Measurements from ENCODE around the gene ALCAM.

The ALCAM gene

GRCh38 chr3:105425153-105425502 lies 58.4 kb downstream of the ALCAM start:
- no peak for DNase-seq (ENCODE audit: low read depth in 4 of 4, low spot score in 1 of 4)

DNA sequence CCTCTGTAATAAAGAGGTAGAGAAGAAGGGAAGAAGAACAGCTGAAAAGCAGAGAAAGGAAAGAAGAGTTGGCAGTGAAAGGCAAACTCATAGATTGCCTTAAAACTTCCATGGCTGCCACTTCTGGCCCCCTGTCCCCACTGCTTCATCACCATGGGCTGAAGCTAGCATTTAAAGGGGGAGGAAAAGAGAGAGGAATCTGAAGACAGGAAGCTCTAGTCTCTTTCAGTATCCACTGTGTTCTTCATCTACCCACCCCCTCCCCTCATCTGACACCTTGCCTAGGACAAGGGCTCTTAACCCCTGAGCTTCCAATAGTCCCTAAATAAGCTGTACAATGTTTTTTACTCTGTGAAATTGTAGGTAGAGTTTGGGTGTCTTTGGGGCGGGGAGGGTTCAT lies 60.6 kb downstream of the ALCAM start:
- DNase-seq (ENCODE audit: low read depth in 4 of 4, low spot score in 1 of 4), result no peak

DNA sequence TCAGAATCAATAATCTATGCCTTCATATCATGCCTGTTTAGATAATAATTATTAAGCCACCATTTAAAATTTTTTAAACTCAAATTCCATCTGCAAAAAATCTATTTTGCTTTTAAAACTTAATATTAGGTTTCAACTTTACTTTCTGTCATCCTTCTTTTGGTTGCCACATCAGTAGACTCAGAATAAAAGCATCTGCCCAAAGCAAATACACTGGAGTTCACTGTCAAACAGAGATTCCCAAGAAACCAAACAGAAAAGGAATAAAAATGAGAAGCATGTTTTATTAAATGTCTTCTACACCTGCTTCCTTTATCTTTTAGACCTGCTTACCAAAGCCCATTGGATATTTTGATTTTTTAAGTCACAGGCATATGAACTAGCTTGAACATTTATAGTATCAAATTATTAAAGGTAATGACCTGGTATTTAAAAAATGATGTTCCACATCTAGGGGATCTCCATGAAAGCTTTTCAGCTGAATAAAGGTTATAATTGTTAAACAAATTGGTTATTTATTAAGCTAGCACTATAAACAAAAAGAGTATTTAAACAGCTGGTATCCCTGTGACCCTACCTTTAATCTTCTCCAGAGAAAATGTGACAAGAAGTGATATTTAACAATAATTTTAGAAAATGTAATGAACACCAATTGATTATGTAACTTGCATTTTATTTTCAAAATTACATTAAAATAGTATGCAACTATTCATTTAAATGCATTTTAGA lies 62.5 kb downstream of the ALCAM start:
- no peak for DNase-seq (ENCODE audit: low read depth in 4 of 4, low spot score in 1 of 4)

DNA sequence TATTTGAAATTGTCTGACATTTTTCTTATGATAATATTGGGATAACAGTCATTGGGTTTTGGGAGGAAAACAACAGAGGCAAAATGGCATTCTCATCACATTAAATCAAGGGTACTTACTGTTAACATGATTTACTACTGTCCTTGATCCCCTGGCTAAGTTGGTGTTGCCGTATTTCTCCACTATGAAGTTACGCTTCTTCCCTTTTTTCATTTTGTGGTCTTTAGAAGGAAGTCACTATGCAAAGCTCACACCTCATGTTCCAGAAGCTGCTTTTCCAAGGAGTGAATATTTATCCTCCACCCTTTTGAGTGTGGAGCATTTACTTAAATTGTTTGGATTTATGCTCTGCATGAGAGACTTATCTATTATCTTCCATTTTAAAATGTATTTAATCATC lies 63.7 kb downstream of the ALCAM start:
- no peak for DNase-seq (ENCODE audit: low read depth in 4 of 4, low spot score in 1 of 4)

GRCh38 chr3:105431200-105431599 lies 64.5 kb downstream of the ALCAM start:
- DNase-seq (ENCODE audit: low read depth in 4 of 4, low spot score in 1 of 4), result no peak

DNA sequence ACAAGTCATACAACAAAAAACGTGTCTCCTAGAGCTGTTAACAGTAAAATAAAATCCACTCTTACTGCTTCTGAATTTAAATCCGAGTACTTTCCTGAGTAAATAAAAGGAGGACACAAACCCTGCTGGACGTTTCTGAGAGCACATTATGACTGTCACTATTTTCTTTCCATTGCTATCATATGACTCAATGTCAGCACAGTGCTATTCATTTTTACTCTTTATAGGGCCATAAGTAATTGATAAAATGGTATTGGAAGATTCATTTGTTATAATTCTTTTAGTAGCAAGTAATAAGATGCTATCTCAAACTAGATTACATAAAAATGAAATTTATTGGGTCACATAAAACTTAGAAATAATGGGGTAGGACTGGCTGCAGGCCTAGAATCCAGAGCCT lies 68.6 kb downstream of the ALCAM start:
- DNase-seq (ENCODE audit: low read depth in 4 of 4, low spot score in 1 of 4), result no peak

DNA sequence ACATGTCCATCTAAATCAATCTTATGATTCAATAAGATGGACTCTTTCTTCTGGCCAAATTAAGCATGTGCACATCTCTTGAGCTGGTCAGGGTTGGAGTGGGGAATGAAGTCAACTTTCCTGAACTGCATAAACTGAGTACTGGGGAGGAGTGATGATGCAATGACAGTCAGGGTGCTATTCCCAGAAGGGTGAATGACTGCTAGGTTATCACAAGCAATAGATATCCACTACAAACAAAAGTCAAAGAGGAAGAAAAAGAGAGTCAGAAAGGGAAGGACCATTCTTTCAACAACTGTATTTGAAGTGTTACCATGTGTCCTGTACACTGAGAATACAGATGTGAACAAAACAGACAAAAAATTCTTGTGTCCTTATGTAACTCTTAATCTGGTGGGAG lies 70.0 kb downstream of the ALCAM start:
- no peak for DNase-seq (ENCODE audit: low read depth in 4 of 4, low spot score in 1 of 4)

- DNase-seq (ENCODE audit: low read depth in 4 of 4, low spot score in 1 of 4), result no peak
Measured at GRCh38 chr3:105440113-105440512, 73.4 kb downstream of the ALCAM start.

DNA sequence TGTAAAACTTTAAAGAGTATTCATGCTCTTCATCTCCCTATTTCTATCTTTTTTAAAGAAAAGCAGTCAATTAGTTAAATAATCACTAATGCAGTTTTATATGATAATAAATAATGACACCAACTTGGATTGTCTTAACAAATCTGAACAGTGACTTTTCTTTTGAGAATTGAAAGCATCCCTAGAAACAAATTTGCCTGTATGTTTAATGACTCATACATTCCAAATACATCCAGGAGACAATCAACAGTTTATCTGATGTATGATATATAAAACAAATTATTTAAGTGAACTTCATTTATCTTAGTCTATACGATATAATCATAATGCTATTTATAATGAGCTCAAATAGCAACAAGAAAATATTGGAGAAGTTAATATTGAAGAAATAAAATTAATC lies 78.0 kb downstream of the ALCAM start:
- DNase-seq (ENCODE audit: low read depth in 4 of 4, low spot score in 1 of 4), result no peak

DNA sequence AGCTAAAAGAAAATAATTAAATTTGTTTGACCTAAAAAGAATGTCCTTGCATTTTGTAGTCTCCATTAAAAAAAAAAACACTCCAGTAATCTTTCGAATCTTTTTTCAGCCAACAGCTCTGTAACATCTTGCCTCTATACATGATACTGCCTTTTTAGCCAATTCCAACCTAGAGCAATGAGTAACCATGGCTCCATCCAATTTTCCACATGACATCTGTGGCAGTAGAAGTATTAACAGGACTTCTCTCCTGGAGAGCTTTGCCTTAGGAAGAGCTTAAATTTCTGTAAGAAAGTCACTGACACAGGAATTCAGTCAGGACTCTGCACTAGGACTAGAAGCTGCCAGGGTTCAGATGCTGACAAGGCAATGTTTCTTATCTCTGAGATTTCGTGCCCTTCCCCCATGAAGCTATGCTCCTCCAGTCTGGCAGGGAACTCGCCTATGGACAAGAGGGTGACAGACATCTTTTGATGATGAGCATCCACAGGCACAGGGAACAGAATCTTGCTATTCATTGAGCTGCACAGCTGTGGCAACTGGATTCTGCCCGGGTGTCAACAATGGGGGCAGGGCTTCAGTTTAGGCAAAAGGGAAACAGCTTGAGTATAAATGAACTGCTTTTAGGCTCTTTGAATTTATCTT lies 81.8 kb downstream of the ALCAM start:
- no peak for DNase-seq (ENCODE audit: low read depth in 4 of 4, low spot score in 1 of 4)

DNA sequence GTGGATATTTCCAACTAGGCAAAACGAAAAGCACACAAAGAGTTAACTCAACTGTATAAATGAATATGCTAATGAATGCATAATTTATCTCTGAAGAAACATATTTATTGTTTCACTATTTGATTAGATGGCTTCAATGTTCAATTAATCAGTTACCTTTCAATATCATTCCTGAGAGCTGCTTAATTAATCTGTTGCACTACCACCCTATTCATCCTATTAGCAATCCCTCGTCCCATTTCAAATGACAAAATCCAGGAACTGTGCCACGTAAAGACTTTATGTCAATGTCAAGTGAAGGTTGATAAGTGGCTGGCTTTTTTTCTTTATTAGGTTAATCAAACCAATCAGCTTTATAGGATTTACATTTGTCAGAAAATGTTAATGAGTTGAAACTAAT lies 82.7 kb downstream of the ALCAM start:
- no peak for DNase-seq (ENCODE audit: low read depth in 4 of 4, low spot score in 1 of 4)

GRCh38 chr3:105456017-105456416 lies 89.3 kb downstream of the ALCAM start:
- DNase-seq (ENCODE audit: low read depth in 4 of 4, low spot score in 1 of 4), result no peak

GRCh38 chr3:105458518-105459215 lies 92.0 kb downstream of the ALCAM start:
- no peak for DNase-seq (ENCODE audit: low read depth in 4 of 4, low spot score in 1 of 4)

DNA sequence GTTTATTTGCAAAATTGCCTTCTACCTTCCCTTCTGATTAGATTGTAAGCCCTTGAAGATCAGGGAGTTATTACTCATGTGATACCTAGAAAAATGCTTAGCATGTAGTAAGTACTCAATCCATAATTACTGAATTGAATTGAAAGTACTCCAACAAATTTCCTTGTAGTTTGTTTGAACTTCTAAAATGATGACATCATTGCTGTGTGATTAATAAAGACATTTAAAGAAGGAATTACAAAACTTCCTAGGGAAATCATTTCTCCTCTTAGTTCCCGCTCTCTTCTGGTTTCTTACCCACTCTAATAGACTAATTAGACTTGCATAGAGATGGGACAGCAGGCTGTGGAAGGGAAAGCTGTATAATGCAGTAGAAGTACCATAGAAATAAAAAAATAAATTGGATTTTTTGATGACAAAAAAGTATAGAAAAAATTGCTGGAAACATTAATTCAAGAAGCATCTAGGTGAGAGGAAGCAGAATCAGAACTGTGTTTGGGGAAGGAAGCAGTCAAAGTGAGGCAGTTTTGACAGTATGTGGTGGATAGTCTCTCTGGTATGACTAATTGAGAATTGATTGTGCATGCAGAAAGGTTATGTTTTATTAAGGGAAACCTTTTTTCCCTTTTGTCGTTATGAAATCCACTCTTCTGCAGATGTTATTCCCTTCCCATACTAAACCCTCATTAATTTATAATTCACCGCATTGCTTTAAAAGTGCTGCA lies 93.0 kb downstream of the ALCAM start:
- no peak for DNase-seq (ENCODE audit: low read depth in 4 of 4, low spot score in 1 of 4)

DNA sequence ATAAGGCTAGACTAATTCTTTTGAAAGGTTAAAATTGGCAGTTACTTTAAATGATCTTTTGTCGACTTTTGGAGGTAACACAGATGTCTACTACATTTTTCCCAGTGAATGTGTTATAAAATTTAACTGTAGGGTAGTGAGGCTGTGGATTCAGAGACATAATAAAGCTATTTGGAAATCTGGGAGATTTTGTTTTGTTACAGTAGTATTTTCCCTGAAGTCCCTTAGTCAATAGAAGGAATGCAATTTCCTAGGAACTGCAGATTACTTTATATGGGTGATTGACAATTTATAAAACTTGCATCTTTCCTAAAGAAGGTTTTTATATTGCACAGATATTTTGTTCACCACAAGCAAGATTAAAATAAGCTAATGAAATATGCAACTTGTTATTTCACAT lies 96.9 kb downstream of the ALCAM start:
- no peak for DNase-seq (ENCODE audit: low read depth in 4 of 4, low spot score in 1 of 4)

- no peak for DNase-seq (ENCODE audit: low read depth in 4 of 4, low spot score in 1 of 4)
Measured at GRCh38 chr3:105465251-105465853, 98.6 kb downstream of the ALCAM start.

GRCh38 chr3:105466072-105466471 lies 99.4 kb downstream of the ALCAM start:
- no peak for DNase-seq (ENCODE audit: low read depth in 4 of 4, low spot score in 1 of 4)

GRCh38 chr3:105466495-105467404 lies 100.0 kb downstream of the ALCAM start:
- DNase-seq (ENCODE audit: low read depth in 4 of 4, low spot score in 1 of 4), result no peak

GRCh38 chr3:105470851-105471250 lies 104.1 kb downstream of the ALCAM start:
- no peak for DNase-seq (ENCODE audit: low read depth in 4 of 4, low spot score in 1 of 4)

- DNase-seq (ENCODE audit: low read depth in 4 of 4, low spot score in 1 of 4), result no peak
Measured at GRCh38 chr3:105473521-105474223, 107.0 kb downstream of the ALCAM start.
